Measurements from ENCODE around the gene ABCF2. TPM values are rescaled to one million over a fixed set of nuclear protein-coding genes. Genes with fewer than 3 reads are reported as not detected.

The ABCF2 gene
- polyA plus RNA-seq, 3 donors: 18.0 to 22.0 (median 21.1) TPM

DNA sequence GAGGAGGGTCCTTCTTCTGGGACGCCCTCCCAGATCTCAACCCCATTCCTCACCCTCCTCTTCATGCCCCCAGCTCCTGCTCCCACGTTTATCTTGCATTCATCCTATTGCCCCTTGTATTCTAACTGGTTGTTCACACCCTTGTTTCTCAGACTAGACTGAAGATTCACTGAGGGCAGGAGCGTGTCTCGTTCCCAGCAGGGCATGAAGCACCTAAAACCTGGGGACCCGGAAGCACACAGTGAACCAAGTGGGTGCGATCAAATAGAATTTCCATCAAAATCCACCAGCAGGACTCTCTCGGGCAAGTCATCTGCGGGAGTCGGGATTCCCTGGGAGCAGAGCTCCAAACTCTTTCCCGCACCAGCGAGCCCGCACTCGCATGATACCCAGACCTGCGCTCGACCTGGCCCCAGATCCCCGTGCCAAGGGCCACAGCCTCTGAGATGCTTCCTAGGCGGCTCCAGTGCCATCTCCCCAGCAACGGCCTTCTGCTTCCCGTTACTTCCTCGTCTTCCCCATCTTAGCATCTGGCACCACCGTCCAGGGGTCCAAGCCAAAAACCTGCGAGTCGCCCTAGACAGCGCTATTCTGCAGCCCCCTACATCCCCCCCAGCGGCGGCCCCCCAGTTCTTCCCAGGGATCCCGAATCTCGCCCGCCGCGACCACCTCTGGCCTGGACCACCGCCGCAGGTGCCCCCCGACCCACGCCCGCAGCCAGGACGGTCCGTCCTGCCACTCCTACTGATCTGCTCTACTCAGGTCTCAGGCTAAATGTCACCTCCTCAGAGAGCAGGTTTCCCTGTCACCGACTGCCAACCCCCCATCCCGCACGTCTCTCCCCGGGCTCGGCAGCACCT lies 53.4 kb downstream of the ABCF2 start:
- no peak overlapping the region for H2AFZ ChIP-seq (ENCODE audit: insufficient read depth, low read depth, low read length, poor library complexity, severe bottlenecking)
- no peaks in the 10 kb centered on the region for H3K4me1 ChIP-seq (ENCODE audit: control insufficient read depth in 1 of 2, insufficient read depth in 2 of 2, low read length in 2 of 2)
- no peak overlapping the region for H3K9ac ChIP-seq (ENCODE audit: insufficient read depth, low read length, poor library complexity, severe bottlenecking)
- intact Hi-C loops (cut with micrococcal nuclease): loop anchor here (2.0 to 5.0 kb wide), 2 partner anchors 49 to 51 kb away; no protein-coding TSS in a partner anchor
- H3K4me3 Mint-ChIP-seq: peak overlapping the region in 1 of 2 donors; percentile 16
- TF ChIP-seq, protein P1, sequence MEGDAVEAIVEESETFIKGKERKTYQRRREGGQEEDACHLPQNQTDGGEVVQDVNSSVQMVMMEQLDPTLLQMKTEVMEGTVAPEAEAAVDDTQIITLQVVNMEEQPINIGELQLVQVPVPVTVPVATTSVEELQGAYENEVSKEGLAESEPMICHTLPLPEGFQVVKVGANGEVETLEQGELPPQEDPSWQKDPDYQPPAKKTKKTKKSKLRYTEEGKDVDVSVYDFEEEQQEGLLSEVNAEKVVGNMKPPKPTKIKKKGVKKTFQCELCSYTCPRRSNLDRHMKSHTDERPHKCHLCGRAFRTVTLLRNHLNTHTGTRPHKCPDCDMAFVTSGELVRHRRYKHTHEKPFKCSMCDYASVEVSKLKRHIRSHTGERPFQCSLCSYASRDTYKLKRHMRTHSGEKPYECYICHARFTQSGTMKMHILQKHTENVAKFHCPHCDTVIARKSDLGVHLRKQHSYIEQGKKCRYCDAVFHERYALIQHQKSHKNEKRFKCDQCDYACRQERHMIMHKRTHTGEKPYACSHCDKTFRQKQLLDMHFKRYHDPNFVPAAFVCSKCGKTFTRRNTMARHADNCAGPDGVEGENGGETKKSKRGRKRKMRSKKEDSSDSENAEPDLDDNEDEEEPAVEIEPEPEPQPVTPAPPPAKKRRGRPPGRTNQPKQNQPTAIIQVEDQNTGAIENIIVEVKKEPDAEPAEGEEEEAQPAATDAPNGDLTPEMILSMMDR (IDR thresholded peaks at IDR 0.05): no peak
- no peaks in the 10 kb centered on the region for H4K20me1 ChIP-seq (ENCODE audit: insufficient read depth, low read length)
- H3K27me3 ChIP-seq (ENCODE audit: control insufficient read depth in 2 of 2, insufficient read depth in 2 of 2, low read length in 2 of 2): peaks cover 15 to 52% of the 10 kb centered on the region in 2 donors
- H3K27ac ChIP-seq (ENCODE audit: low read depth in 1 of 2, low read length in 2 of 2): no peak overlapping the region
- H3K27me3 Mint-ChIP-seq (ENCODE audit: low read depth in 3 of 3): peaks cover 46 to 73% (median 48%) of the 10 kb centered on the region in 3 donors
- H3K4me2 ChIP-seq (replicated peaks; ENCODE audit: extremely low read depth, low read length, poor library complexity, severe bottlenecking): no peak overlapping the region
- H3K27ac Mint-ChIP-seq: no peak overlapping the region
- peaks cover 12 to 28% (median 19%) of the 10 kb centered on the region in 7 donors for H3K9me3 Mint-ChIP-seq
- H3K36me3 ChIP-seq (replicated peaks in 1 of 2; ENCODE audit: control insufficient read depth in 1 of 2, insufficient read depth in 2 of 2, low read length in 2 of 2): no peaks in the 10 kb centered on the region
- peaks cover 8 to 18% of the 10 kb centered on the region in 2 donors for H3K9me3 ChIP-seq (replicated peaks in 1 of 2; ENCODE audit: control insufficient read depth in 1 of 2, insufficient read depth in 1 of 2, low read length in 2 of 2)
- H3K79me2 ChIP-seq (ENCODE audit: insufficient read depth, low read length): no peaks in the 10 kb centered on the region
- no peak for DNase-seq
- no peak overlapping the region for H3K4me3 ChIP-seq (replicated peaks in 1 of 3; ENCODE audit: low read depth in 2 of 3, low read length in 3 of 3)
- peaks cover 0 to under 1% of the 10 kb centered on the region in 2 donors for H3K36me3 Mint-ChIP-seq
- WGBS (ENCODE audit: insufficient coverage): 87% methylated on average over 36 of the region's 43 CpGs
- peaks cover 5% of the 10 kb centered on the region for H3K4me1 Mint-ChIP-seq

DNA sequence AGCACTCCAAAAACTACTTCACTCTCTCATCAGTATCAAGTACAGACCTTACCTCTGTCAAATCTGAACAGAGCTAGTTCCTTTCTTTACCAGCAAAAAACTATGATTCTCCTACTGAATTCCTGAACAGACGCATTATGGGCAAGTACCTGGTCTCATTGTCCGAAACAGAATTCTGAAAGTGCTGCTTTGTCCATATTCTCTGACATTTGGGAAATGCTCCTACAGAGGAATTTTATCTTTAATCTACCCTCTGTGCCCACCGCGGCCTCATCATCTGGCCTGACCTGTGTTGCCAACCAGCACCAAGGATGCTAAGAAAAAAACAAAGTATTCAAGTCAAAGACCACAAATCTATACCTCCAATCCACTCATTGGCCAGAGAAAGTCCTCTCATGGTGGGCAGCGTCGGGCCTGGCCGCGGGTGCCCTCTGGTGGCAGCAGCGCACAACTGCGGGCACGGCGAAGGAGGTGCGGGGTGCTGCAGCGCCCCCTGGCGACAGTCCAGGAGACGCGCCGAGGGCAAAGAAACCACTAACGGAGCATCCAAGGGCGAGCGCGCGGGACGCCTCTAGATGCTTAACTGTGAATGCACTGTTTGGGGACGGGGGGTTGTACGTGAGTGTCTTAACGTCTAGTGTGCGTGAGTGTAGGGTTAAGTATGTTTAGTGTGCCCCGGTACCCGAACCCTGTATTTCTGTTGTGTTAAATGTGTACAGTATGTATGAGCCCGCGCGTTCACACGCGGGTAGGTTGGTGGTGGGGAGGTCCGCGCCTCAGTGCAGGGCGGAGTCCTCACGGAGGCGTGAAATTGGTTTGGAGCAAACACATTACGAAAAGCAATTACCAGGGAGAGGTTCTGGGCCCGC lies 54.5 kb downstream of the ABCF2 start:
- H3K27me3 Mint-ChIP-seq (ENCODE audit: low read depth in 3 of 3): peaks cover 50 to 80% (median 52%) of the 10 kb centered on the region in 3 donors
- WGBS (ENCODE audit: insufficient coverage): 21% methylated on average over 41 of the region's 42 CpGs
- Histone ChIP-seq H3K4me2 (replicated peaks; ENCODE audit: extremely low read depth, low read length, poor library complexity, severe bottlenecking) (no peak overlapping the region), H3K79me2 (ENCODE audit: insufficient read depth, low read length) (no peaks in the 10 kb centered on the region), H3K27me3 (ENCODE audit: control insufficient read depth in 2 of 2, insufficient read depth in 2 of 2, low read length in 2 of 2) (peaks cover 23 to 61% of the 10 kb centered on the region in 2 donors), H3K4me3 (replicated peaks in 1 of 3; ENCODE audit: low read depth in 2 of 3, low read length in 3 of 3) (no peak overlapping the region), H3K9ac (ENCODE audit: insufficient read depth, low read length, poor library complexity, severe bottlenecking) (no peak overlapping the region), H3K4me1 (ENCODE audit: control insufficient read depth in 1 of 2, insufficient read depth in 2 of 2, low read length in 2 of 2) (peaks cover 2 to 9% of the 10 kb centered on the region in 2 donors), H3K9me3 (replicated peaks in 1 of 2; ENCODE audit: control insufficient read depth in 1 of 2, insufficient read depth in 1 of 2, low read length in 2 of 2) (peaks cover 13 to 18% of the 10 kb centered on the region in 2 donors), H3K27ac (ENCODE audit: low read depth in 1 of 2, low read length in 2 of 2) (no peak overlapping the region), H2AFZ (ENCODE audit: insufficient read depth, low read depth, low read length, poor library complexity, severe bottlenecking) (no peak overlapping the region), H4K20me1 (ENCODE audit: insufficient read depth, low read length) (no peaks in the 10 kb centered on the region), H3K36me3 (replicated peaks in 1 of 2; ENCODE audit: control insufficient read depth in 1 of 2, insufficient read depth in 2 of 2, low read length in 2 of 2) (no peaks in the 10 kb centered on the region)
- H3K4me3 Mint-ChIP-seq: peak overlapping the region in 1 of 2 donors; percentile 67
- DNase-seq: peak; percentile 72 to 81 (median 76)
- H3K27ac Mint-ChIP-seq: no peak overlapping the region
- intact Hi-C loops (cut with micrococcal nuclease): loop anchor here (2.0 to 5.0 kb wide), 2 partner anchors 48 to 50 kb away; no protein-coding TSS in a partner anchor
- TF ChIP-seq, protein P1 (IDR thresholded peaks at IDR 0.05): peak; percentile 100
- peaks cover 12 to 30% (median 20%) of the 10 kb centered on the region in 7 donors for H3K9me3 Mint-ChIP-seq
- H3K36me3 Mint-ChIP-seq: peaks cover 2 to 3% of the 10 kb centered on the region in 2 donors
- H3K4me1 Mint-ChIP-seq: peaks cover 9% of the 10 kb centered on the region

All from CD14-positive monocyte (primary cell).